Dendritic cell treated with granulocyte-macrophage colony-stimulating factor and Interleukin-4, amounts not matched to agents 40 ng/mL and 50 ng/mL, for 4 days (primary cell): ENCODE measurements around the gene TXK.

Experiments
- H3K27ac Mint-ChIP-seq: one replicate; pipeline ENCODE4 v1.8.0; 2022; ENCODE audit warnings: mild to moderate bottlenecking, mixed read lengths
- H3K27me3 Mint-ChIP-seq: one replicate; pipeline ENCODE4 v1.8.0; 2022; ENCODE audit warnings: mild to moderate bottlenecking, mixed read lengths
- H3K36me3 Mint-ChIP-seq: one replicate; pipeline ENCODE4 v1.8.0; 2022; ENCODE audit warnings: low read depth, mixed read lengths
- H3K4me1 Mint-ChIP-seq: one replicate; pipeline ENCODE4 v1.8.0; 2022; ENCODE audit warnings: low read depth, mixed read lengths
- H3K4me3 Mint-ChIP-seq: one replicate; pipeline ENCODE4 v1.8.0; 2022; ENCODE audit warnings: mild to moderate bottlenecking, moderate library complexity, mixed read lengths
- H3K9me3 Mint-ChIP-seq: one replicate; pipeline ENCODE4 v1.8.0; 2022; ENCODE audit warnings: mixed read lengths
- intact Hi-C: fragments of 100-400 bp; cut with micrococcal nuclease; formaldehyde crosslinking; loops from one replicate; pipeline ENCODE4 v1.15.0; 2022

The TXK gene

DNA sequence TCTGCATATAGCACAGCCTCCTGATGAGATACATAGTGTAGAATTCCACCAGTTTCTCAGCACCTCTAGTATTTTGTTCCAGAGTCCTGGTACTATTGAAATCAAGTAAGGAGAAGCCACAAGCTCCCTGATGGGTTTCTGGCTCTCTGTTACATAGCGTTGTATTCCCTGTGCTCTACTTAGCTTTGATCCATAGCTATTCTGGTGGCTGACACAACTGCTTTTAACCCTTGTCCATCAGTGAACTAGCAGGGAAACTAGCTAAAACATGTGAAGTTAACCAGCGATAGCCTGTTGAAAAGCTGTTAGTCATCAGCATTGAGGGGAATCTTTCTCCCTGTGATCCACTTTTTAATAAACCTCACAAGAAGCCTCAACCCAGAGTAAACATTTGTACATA, 90.5 kb downstream of the TXK start:
- Mint-ChIP-seq H3K36me3 (no peaks in the 10 kb centered on the region), H3K27ac (no peak overlapping the region), H3K9me3 (no peaks in the 10 kb centered on the region), H3K4me1 (peaks cover 32% of the 10 kb centered on the region), H3K4me3 (no peak overlapping the region), H3K27me3 (peaks cover 64% of the 10 kb centered on the region)
- intact Hi-C loops: no loop called here

DNA sequence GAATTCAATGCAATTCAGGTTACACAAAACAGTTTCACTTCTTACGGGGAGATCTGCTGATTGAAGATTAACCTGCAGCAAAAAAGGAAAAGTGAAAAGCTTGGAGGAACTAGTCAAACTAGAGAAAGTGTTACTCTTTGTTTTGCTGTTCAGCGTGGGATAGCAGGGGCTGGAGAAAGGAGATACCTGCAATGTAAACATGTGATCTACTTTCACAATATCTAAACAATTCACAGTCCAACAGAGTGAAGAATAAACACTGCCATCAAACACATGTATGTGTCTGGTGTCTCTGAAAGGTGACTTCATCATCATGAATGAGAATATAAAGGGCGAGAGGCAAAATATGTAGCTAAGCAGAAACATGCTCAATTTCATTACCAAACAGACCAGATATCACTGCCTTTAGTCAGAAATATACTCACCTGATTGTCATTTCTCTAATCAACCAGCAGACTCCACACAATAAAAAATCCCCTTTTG, 91.0 kb downstream of the TXK start:
- H3K4me1 Mint-ChIP-seq: peaks cover 29% of the 10 kb centered on the region
- peaks cover 63% of the 10 kb centered on the region for H3K27me3 Mint-ChIP-seq
- H3K27ac Mint-ChIP-seq: no peak overlapping the region
- no peak overlapping the region for H3K4me3 Mint-ChIP-seq
- H3K36me3 Mint-ChIP-seq: no peaks in the 10 kb centered on the region
- no peaks in the 10 kb centered on the region for H3K9me3 Mint-ChIP-seq
- intact Hi-C loops: no loop called here

GRCh38 chr4:48041535-48042137, 92.4 kb downstream of the TXK start:
- Mint-ChIP-seq H3K27me3 (peaks cover 50% of the 10 kb centered on the region), H3K4me3 (no peak overlapping the region), H3K36me3 (no peaks in the 10 kb centered on the region), H3K9me3 (no peaks in the 10 kb centered on the region), H3K27ac (no peak overlapping the region), H3K4me1 (peaks cover 21% of the 10 kb centered on the region)
- intact Hi-C loops: no loop called here

DNA sequence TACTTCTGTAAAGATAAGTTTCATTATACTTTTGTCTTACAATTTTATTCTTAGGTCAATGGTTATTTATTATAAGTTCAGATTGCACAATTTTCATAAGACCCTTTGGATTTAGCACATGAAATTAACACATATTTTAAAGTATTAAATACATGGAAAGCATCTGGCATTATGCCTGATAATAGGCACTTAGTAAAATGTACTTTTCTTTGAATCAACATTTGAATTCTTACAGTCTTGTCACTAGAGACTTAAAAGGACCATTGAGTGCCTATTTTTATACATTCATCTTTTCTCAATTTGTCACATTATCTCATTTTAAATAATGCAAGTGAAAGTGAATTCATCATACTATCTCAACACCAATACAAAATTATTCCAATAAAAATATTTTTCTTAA, 94.5 kb downstream of the TXK start:
- H3K27me3 Mint-ChIP-seq: peaks cover 37% of the 10 kb centered on the region
- intact Hi-C loops: no loop called here
- H3K27ac Mint-ChIP-seq: no peak overlapping the region
- H3K4me3 Mint-ChIP-seq: no peak overlapping the region
- no peaks in the 10 kb centered on the region for H3K36me3 Mint-ChIP-seq
- no peaks in the 10 kb centered on the region for H3K9me3 Mint-ChIP-seq
- H3K4me1 Mint-ChIP-seq: peaks cover 15% of the 10 kb centered on the region

GRCh38 chr4:48038666-48039065, 95.4 kb downstream of the TXK start:
- H3K4me1 Mint-ChIP-seq: peaks cover 15% of the 10 kb centered on the region
- intact Hi-C loops: no loop called here
- no peak overlapping the region for H3K27ac Mint-ChIP-seq
- no peaks in the 10 kb centered on the region for H3K36me3 Mint-ChIP-seq
- H3K27me3 Mint-ChIP-seq: peaks cover 31% of the 10 kb centered on the region
- no peaks in the 10 kb centered on the region for H3K9me3 Mint-ChIP-seq
- H3K4me3 Mint-ChIP-seq: no peak overlapping the region

DNA sequence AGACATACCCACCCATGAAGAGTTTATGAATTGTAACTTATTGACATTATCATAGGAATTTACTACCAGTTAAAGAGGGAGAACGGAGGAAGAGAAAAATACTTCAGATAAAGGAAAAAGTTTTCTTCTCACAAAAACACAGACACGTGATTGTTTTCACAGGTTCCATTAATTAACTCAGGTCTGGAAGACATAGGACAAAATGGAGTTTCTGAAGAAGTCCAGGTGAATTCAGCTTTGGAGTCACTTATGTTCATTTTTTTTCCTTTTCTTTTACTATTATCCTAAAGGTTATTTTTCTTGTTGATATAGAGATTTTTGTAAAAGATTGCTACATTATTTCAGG, 97.0 kb downstream of the TXK start:
- Mint-ChIP-seq H3K4me3 (no peak overlapping the region), H3K27me3 (peaks cover 21% of the 10 kb centered on the region), H3K9me3 (no peaks in the 10 kb centered on the region), H3K36me3 (no peaks in the 10 kb centered on the region), H3K27ac (no peak overlapping the region), H3K4me1 (peaks cover 10% of the 10 kb centered on the region)
- intact Hi-C loops: no loop called here

- no peak overlapping the region for H3K4me3 Mint-ChIP-seq
- H3K9me3 Mint-ChIP-seq: no peaks in the 10 kb centered on the region
- intact Hi-C loops: no loop called here
- H3K4me1 Mint-ChIP-seq: peaks cover 10% of the 10 kb centered on the region
- H3K36me3 Mint-ChIP-seq: no peaks in the 10 kb centered on the region
- H3K27ac Mint-ChIP-seq: no peak overlapping the region
- peaks cover 13% of the 10 kb centered on the region for H3K27me3 Mint-ChIP-seq
Measured at GRCh38 chr4:48035952-48036351, 98.1 kb downstream of the TXK start.

DNA sequence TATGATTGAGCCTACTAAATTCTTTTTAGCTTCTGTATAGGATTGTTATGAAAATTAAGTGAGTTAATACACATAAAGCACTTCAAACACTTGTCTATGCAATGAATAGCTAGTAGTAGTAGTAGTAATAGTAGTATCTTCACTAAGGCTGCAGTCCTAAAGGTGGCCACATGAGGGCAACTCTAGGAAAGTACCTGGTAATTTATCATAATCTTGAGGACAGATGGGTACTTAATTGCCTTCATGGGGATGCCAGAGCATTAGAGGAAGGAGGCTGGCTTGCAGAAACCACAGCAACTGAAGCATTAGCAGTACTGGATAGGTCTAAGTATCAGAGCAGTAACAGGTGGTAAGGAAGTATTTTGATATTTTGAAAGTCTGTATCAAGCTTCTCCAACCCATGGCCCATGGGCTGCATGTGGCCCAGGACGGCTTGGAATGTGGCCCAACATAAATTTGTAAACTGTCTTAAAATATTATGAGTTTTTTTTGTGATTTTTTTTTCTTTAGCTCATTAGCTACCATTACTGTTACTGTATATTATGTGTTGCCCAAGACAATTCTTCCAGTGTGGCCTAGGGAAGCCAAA, 100.1 kb downstream of the TXK start:
- intact Hi-C loops: loop anchor here (5.0 kb wide), 1 partner anchor 53 kb away; no protein-coding TSS in a partner anchor
- Mint-ChIP-seq H3K27ac (no peak overlapping the region), H3K4me1 (peaks cover 14% of the 10 kb centered on the region), H3K27me3 (peaks cover 11% of the 10 kb centered on the region), H3K4me3 (no peak overlapping the region), H3K36me3 (no peaks in the 10 kb centered on the region), H3K9me3 (no peaks in the 10 kb centered on the region)

GRCh38 chr4:48033412-48033811, 100.6 kb downstream of the TXK start:
- Mint-ChIP-seq H3K4me3 (no peak overlapping the region), H3K9me3 (no peaks in the 10 kb centered on the region), H3K27me3 (peaks cover 11% of the 10 kb centered on the region), H3K4me1 (peaks cover 18% of the 10 kb centered on the region), H3K27ac (no peak overlapping the region), H3K36me3 (no peaks in the 10 kb centered on the region)
- intact Hi-C loops: loop anchor here (5.0 kb wide), 1 partner anchor 54 kb away; no protein-coding TSS in a partner anchor

DNA sequence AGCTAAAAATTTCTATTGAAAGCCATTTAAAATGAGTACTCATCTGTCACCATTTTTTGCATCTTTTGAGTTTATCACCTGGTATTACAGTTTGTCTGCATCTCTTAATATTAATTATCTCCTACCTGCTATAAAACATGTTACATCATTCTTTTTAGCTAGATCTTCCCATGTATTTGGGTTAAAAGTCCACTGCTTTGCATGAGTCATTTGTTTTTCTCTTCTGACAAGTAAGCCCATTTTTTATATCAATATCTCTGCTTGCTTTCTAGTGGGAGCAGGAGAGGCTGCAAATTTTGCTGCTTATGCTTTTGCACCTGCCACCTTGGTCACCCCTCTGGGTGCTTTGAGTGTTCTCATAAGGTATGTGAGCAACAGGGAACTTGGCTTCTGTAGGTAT, 101.3 kb downstream of the TXK start:
- H3K27ac Mint-ChIP-seq: no peak overlapping the region
- peaks cover 20% of the 10 kb centered on the region for H3K4me1 Mint-ChIP-seq
- H3K4me3 Mint-ChIP-seq: no peak overlapping the region
- no peaks in the 10 kb centered on the region for H3K9me3 Mint-ChIP-seq
- H3K36me3 Mint-ChIP-seq: no peaks in the 10 kb centered on the region
- intact Hi-C loops: loop anchor here (5.0 kb wide), 1 partner anchor 55 kb away; no protein-coding TSS in a partner anchor
- H3K27me3 Mint-ChIP-seq: peaks cover 11% of the 10 kb centered on the region

GRCh38 chr4:48031802-48032525, 102.1 kb downstream of the TXK start:
- intact Hi-C loops: loop anchor here (5.0 kb wide), 1 partner anchor 55 kb away; no protein-coding TSS in a partner anchor
- H3K4me3 Mint-ChIP-seq: no peak overlapping the region
- peaks cover 18% of the 10 kb centered on the region for H3K4me1 Mint-ChIP-seq
- H3K36me3 Mint-ChIP-seq: no peaks in the 10 kb centered on the region
- no peaks in the 10 kb centered on the region for H3K9me3 Mint-ChIP-seq
- peaks cover 11% of the 10 kb centered on the region for H3K27me3 Mint-ChIP-seq
- no peak overlapping the region for H3K27ac Mint-ChIP-seq

GRCh38 chr4:48030470-48030869, 103.6 kb downstream of the TXK start:
- H3K4me3 Mint-ChIP-seq: no peak overlapping the region
- H3K27me3 Mint-ChIP-seq: peaks cover 12% of the 10 kb centered on the region
- H3K9me3 Mint-ChIP-seq: no peaks in the 10 kb centered on the region
- no peaks in the 10 kb centered on the region for H3K36me3 Mint-ChIP-seq
- intact Hi-C loops: loop anchor here (5.0 kb wide), 1 partner anchor 57 kb away; no protein-coding TSS in a partner anchor
- H3K4me1 Mint-ChIP-seq: peaks cover 16% of the 10 kb centered on the region
- no peak overlapping the region for H3K27ac Mint-ChIP-seq

DNA sequence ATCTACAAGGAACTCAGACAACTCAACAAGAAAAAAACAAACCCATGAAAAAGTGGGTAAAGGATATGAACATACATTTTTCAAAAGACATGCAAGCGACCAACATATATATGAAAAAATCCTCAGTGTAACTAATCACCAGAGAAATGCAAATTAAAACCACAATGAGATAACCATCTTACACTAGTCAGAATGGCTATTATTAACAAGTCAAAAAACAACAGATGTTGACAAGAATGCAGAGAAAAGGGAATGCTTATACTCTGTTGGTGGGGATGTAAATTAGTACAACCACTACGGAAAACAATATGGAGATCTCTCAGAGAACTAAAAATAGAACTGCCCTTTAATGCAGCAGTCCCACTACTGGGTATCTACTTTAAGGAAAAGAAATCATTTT, 105.4 kb downstream of the TXK start:
- Mint-ChIP-seq H3K4me1 (peaks cover 16% of the 10 kb centered on the region), H3K27me3 (peaks cover 20% of the 10 kb centered on the region), H3K4me3 (no peak overlapping the region), H3K9me3 (no peaks in the 10 kb centered on the region), H3K36me3 (no peaks in the 10 kb centered on the region), H3K27ac (no peak overlapping the region)
- intact Hi-C loops: no loop called here

- intact Hi-C loops: no loop called here
- peaks cover 16% of the 10 kb centered on the region for H3K4me1 Mint-ChIP-seq
- no peak overlapping the region for H3K4me3 Mint-ChIP-seq
- peaks cover 22% of the 10 kb centered on the region for H3K27me3 Mint-ChIP-seq
- H3K36me3 Mint-ChIP-seq: no peaks in the 10 kb centered on the region
- no peaks in the 10 kb centered on the region for H3K9me3 Mint-ChIP-seq
- no peak overlapping the region for H3K27ac Mint-ChIP-seq
Measured at GRCh38 chr4:48027653-48028052, 106.4 kb downstream of the TXK start.
